GM19372 (cell line): ENCODE measurements around the gene YEATS2.
"Not testable (repeated sequence)": the region's sequence is repeated elsewhere in the genome, so short reads cannot be mapped to it uniquely, and the experiment has no call there.

Source experiments
- ATAC-seq: cut with Tn5 transposase; IDR thresholded peaks from one replicate; pipeline ENCODE4 v1.9.1; 2021; ENCODE audit warnings: mild to moderate bottlenecking, low read depth, moderate library complexity; ENCODE audit not compliant: unreplicated experiment

The YEATS2 gene

DNA sequence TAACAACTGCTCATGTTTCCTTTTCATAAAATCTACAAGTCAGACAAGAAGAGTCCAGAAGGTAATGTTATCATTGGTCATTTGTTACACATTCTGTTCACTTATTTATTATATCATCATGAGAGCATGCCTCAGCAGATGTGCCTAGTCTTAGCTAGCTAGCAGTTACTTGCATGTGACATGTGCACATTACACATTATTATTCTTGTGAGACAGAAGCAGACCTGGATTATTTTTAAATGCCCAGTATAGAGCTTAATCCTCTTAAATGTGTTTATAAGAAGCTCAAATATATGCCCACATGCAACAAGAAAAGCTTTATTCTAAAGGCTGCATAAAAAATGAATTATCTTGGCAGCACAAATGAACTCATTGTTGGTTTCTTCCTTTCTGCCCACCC, 12.6 kb downstream of the YEATS2 start:
- no peak for ATAC-seq

DNA sequence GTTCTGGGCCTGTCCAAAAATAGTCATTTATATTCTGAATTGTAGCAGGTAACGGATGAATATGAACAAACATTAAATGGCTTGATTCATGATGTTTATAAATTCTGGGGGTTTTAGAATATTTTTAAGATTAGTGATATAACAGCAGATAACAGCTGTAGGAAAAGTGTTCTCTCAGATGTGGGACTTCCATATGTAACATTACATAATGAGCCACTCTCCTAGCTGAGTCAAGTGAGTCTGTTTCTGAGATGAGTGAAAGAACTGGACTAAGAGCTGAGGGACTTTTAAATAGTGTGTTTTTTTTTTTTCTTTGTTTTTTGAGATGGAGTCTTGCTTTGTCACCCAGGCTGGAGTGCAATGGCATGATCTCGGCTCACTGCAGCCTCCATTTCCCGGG, 13.9 kb downstream of the YEATS2 start:
- no peak for ATAC-seq

DNA sequence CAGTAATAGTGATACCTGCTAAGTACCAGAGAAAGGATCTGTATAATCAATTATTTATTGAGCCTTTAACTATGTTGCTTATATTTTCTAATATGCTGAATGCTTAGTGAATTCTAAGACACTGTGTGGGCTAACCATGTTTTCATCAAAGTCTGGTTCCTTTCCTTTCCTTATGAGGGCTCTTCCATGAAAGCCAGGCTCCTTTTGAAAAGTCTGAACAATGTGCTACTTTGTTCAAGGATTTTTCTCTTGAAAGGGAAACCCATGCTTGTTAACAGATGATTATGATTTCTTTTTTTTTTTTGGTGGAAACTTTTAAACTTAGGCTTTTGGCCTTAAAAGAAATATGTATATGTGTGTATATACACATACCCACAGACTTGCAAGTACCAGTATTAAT, 17.0 kb downstream of the YEATS2 start:
- ATAC-seq: no peak

DNA sequence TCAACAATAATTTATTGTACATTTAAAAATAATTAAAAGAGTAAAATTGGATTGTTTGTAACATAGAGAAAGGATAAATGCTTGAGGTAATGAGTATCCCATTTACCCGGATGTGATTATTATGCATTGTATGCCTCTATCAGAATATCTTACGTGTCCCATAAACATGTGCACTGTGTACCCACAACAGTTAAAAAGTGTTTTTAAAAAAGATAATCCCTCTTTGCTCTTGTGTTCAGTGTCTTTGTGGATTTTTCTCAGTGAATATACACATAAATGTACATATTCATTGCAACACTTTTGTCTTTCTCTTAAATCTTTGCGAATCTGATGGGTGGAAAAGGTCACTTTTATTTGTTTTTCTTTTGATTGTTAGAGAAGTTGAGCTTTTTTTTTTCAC, 20.4 kb downstream of the YEATS2 start:
- ATAC-seq: no peak

DNA sequence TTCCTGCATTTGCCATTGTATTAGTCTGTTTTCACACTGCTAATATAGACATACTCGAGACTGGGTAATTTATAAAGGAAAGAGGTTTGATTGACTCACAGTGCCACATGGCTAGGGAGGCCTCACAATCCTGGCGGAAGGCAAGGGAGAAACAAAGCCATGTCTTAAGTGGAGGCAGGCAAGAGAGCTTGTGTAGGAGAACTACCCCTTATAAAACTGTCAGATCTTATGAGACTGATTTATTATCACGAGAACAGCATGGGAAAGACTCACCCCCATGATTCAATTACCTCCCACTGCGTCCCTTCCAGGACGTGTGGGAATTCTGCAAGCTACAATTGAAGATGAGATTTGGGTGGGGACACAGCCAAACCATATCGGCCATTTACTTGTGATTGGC, 27.8 kb downstream of the YEATS2 start:
- no peak for ATAC-seq

DNA sequence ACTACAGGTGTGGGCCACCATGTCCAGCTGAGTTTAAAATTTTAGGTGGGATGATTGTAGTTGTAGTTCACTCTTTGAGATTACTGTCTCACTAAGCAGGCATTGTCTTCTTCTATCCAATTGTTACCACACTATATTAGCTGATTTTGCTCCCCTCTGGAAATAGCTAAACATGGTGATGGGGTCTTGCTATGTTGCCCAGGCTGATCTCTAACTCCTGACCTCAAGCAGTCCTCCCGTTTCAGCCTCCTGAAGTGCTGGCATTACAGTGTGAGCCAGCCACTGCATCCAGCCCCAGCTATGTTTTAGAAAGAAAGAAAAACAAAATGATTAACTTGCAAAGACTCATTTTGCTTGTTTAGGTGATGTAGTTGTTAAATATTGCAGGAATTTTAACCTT, 30.6 kb downstream of the YEATS2 start:
- no peak for ATAC-seq

DNA sequence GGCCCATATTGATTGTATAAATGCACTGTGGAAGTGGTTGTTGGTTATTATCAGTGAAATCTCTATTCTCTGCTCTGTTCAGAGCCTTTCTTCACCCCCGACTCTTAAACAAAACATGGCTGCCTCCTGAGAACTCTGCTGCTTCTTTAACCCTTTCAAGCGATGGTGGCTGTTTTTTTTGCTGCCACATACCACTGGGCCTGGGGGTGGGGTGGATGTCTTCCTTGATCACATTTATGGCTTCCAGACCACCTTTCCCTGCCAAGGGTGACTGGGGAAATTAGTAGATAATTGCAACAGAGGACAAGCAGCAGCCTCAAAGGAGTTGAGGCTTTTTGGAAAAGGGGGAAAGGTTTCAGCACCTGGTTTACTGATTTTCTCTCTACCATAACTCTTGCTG, 32.8 kb downstream of the YEATS2 start:
- ATAC-seq: no peak

DNA sequence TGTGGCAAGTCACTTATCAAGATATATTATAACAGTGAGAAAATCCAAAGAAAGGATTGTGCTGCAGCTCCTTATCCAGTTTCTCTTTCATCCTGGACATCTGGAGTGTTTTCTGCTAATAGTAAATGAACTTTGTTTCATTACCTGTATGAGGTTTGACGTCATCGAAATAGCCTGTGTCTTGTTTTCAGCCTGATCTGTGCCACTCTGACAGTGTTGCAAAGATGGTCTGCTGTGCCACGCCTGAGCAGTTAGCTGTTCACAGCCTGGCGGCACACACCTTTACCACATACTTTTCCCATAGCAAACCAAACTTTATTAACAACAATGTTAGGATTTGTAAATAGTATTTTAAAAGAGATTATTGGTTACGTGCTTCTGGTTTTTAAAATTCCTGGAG, 34.0 kb downstream of the YEATS2 start:
- no peak for ATAC-seq

DNA sequence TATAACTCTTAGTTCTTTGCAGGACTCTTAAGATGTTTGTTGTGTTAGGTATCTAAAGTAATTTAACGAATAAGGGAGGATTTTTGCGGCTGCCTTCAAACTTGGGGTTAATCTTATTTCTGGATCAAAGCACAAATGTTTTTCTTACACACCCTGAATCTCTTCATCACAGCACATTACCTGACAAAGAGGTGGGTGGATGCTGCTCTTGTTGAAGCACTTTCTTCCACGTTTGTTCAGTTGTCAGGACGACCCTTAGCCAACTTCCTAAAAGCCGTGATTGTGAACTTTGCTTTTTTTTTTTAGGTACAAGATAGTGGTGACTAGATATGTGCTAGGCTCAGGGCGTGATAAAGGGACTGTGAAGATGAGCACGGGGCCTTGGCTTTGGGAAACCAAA, 36.0 kb downstream of the YEATS2 start:
- no peak for ATAC-seq

DNA sequence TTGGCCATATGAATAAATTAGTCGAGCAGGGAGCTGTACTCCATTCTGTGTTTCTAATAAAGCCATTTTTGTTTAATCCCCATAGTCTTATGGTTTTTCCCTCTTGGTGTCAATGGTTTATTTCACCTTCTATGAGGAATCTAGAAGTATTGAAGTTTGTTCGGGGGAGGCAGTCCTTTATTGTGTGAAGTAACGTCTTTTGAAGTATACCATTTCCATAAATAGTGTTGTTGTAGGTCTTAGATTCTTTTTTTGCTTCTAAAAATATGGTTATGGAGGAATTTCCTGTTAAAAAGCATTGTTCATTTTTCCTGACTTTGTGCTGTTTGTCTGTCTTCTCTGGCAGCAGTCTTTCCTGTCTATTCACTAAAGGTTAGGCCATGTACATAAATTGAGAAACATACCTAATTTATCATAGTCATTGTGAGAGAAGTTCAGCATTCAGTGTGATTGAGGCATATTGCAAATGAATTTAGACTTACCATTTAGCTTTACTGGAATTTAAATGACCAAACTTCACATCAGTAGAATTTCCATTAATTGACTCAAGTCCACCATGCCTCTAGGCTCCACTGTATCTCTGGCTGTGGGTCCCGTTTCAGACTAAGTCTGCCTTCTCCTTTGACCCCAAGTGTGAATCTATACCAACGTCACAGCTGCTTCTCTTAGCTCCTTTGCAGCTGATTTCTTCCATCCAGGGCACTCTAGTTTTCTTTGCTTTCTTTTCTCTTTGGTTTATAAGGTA, 37.3 kb downstream of the YEATS2 start:
- ATAC-seq: no peak

DNA sequence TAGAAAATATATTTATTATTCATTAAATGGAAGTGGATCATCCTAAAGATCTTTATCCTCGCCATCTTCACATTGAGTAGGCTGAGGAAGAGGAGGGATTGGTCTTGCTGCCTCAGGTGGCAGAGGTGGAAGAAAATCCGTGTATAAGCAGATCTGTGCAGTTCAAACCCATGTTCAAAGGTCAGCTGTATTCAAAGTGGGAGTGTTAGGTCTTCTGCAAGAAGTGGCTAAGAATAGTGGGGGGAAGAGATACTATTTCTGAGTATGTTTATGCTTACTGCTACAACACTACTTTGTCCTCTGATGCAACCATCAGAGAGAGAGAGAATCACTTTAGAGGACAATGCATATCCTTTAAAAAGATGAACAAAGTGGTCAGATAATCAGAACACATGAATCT, 39.5 kb downstream of the YEATS2 start:
- ATAC-seq: no peak

DNA sequence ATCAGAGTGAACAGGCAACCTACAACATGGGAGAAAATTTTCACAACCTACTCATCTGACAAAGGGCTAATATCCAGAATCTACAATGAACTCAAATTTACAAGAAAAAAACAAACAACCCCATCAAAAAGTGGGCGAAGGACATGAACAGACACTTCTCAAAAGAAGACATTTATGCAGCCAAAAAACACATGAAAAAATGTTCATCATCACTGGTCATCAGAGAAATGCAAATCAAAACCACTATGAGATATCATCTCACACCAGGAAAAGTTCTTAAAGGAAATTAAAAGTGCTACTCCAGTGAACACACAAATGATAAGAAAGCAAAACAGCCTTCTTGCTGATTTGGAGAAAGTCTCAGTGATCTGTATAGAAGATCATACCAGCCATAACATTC, 42.6 kb downstream of the YEATS2 start:
- ATAC-seq: not testable (repeated sequence)

DNA sequence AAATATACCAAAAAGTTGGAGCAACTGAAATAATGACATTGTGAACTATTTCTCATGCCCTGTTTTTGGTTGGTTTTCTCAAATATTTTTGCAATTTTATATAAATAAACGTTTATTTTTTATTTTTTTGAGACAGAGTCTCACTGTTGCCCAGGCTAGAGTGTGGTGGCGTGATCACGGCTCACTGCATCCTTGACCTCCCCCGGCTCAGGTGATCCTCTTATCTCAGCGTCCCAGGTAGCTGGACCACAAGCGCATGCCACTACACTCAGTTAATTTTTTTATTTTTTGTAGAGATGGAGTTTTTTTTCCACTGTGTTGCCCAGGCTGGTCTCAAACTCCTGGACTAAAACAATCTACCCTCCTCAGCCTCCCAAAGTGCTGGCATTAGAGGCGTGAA, 45.6 kb downstream of the YEATS2 start:
- no peak for ATAC-seq

DNA sequence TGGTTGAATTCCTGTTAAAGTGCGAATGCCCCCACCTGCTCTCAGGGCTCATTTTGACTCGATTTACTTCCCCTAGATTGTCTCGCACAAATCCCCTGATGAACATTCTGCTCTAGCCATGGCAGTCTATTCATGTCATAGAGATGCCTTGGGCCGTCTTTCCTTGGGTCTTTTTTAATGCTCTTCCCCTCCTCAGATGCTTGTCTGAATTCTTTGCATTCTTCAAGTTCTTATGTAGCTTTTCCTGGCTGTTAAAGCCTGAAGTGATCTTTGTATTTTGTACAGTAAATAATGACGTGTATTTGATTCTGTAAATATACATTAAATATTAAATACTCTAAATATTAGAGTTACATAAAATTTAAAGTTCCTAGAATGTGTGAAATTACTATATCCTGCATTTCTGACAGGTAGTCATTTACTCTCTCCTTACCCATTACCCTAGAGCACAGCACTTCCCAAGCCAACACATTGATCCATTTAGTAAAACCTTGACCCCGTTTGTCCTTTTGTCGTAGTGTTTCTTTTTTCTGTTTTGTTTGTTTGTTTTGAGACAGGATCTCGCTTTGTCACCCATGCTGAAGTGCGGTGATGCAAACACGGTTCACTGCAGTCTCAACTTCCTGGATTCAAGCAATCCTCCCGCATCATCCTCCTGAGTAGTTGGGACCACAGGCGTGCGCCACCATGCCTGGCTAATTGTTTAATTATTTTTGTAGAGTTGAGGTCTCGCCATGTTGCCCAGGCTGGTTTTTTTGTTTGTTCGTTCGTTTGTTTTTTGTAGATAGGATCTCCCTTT, 47.9 kb downstream of the YEATS2 start:
- ATAC-seq: no peak

DNA sequence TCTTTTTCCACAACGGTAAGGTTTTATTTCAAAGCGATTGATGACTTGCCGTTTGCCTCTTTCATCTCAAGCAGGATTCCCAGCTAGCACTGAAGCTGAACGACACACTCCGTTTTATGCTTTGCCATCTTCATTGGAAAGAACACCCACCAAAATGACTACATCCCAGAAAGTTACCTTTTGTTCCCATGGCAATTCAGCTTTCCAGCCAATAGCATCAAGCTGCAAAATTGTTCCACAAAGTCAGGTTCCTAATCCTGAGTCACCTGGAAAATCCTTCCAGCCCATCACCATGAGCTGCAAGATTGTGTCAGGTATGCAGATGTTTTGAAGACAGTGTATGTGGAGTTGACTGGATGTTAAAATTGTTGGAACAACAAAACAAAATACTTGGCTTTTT, 56.5 kb downstream of the YEATS2 start:
- no peak for ATAC-seq

DNA sequence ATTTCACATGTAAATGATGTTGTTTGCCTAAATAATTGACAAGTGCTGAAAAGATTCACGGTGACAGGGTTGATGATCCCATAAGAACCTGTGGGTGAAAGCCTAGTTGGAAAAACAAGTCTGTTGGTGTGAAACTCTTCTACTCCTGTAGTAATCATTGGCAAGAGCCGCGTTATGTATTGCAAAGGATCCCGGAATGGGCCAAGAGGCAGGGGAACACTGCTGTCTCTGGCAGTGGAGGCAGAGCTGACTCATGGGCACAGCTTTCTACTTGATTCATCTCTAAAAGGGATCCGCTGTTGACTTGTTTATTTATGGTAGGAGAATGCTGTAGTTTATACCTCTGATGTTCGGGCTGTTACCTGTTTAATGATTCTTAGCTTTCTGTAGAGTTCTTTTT, 64.7 kb downstream of the YEATS2 start:
- ATAC-seq: no peak

DNA sequence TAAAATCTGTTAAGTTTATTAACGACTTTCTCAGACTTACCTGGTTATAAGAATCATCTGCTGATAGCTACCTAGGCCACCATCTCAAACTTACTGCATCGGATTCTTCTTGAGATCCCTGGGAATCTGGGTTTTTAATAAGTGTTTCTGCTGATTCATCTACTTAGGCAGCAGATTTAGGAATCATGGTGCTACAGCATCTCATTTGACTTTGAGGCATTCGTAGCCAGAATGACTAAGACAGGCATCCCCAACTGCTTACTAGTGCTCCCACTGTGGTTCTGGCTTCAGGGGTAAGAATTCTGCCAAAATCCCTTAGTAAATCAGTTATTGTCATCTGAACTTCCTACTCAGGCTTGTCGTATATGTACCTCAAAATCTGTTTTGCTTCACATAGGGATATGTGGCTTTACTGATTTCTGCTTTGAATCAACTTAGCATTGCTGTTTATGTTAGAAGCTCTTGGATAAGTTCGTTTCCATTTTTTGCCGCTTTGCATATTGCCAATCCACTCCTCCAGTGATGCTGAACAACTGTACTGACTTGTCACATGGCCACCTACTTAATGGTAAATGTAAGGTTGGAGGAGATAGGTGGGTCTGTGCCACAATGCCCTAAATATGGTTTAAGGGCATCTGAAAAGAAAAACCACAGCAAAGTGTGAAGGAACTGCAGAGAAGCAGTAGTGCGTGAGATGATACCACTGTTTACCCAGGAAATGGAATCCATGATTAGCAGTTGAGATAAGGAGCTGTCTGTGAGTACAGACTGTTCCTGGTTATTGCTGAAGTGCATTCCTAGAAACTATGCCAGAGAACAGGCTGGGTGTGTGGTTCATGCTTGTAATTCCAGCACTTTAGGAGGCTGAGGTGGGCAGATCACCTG, 67.5 kb downstream of the YEATS2 start:
- ATAC-seq: no peak

DNA sequence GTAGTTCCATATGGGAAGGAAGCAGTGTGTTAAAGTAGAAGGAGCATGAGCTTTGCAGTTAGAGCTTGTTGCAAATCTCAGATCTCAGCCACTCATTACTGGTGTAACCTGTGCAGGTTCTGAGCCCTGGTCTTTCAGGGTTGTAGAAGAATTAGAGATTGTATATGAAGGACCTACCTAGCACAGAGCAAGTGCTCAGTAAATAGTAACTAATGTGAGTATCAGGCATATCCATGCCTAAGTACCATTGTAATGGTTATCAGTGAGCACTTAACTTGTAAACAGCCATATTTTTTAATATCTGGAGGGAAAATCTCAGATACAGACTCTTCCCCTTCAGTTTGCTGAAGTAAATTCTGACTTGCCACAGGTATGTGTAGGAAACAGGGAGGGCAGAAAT, 68.5 kb downstream of the YEATS2 start:
- no peak for ATAC-seq

DNA sequence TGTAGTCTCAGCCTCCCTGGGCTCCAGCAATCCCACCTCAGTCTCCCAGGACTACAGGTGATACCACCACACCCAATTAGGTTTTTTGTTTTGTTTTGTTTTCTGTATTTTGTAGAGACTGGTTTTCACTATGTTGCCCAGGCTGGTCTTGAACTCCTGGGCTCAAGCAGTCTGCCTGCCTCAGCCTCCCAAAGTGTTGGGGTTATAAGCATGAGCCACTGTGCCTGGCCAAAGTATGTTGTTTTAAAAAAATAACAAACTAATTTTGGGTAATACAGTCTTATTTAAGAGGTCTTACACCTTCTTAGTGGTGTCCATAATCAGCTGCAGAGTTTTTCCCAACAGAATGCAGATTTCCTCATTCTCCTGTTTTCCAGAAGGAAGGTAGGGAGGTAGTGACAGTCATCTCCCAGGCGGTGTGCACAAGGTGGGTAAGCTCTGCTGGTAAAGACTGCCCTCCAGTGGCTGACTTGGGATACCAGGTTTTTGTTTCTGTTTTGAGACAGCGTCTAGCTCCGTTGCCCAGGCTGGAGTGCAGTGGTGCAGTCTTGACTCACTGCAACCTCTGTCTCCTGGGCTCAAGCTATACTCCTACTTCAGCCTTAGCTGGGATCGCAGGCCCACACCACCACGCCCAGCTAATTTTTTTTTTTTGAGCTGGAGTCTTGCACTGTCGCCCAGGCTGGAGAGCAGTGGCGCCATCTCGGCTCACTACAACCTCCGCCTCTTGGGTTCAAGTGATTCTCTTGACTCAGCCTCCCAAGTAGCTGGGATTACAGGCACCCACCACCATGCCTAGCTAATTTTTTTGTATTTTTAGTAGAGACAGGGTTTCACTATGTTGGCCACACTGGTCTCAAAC, 69.4 kb downstream of the YEATS2 start:
- ATAC-seq: peak; percentile 77

DNA sequence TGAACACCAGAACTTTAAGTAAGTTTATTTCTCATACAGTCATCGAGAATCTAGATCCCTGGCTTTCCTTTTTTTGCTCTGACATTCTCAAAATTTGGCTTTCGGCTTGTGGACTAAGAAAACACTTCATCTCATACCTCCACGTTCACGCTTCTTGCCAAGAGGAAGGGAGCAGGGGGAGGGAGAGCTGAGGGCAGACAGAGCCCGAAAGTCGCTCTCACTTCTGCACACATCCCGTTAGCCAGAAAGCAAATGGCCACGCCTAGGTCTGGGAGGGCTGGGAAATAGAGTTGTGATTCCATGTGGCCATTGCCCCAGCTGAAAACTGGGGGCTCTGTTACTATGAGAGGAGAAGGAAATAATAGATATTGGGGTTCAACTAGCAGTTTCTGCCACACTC, 70.5 kb downstream of the YEATS2 start:
- ATAC-seq: no peak
